Measurements from ENCODE around the gene SORCS3.

Gene SORCS3

DNA sequence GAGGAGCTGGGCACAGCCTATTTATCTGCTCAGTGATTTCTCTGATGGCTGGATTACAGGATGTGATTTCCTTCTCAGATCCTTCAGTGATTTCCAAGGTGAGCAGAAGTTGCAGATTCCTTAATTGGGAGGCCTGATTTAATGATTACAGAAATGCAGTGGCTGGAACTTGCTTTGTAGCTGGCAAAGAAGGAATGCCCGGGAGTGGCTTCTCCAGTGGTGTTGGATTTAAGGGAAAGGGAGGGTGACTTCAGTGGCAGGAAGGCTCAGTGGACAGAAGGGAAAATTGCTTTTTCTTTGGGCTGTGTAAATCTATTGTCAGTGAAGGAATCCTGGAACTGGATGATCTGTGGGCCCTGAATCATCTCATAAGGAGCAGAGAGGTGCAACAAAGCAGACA lies 5.1 kb downstream of the SORCS3 start:
- DNase-seq (ENCODE audit: low read depth in 2 of 2), result no peak

DNA sequence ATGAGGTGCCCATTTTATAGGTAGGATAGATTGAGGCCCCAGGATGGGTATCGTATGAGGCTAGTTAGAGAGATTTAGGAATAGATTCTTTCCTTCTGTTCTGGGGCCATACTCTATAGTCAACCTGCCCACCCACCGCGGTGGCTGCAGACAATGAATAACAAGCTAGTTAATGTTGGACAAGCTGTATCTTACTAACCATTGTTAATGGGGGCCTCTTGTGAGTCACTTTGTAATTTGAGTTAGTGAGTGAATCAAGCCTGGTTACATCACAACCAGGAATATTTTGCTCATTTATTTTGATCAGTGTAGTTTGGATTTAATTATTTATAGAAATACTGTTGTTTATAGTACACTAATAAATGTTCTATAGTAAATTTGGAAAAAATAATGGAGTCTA lies 7.3 kb downstream of the SORCS3 start:
- DNase-seq (ENCODE audit: low read depth in 2 of 2), result no peak

DNA sequence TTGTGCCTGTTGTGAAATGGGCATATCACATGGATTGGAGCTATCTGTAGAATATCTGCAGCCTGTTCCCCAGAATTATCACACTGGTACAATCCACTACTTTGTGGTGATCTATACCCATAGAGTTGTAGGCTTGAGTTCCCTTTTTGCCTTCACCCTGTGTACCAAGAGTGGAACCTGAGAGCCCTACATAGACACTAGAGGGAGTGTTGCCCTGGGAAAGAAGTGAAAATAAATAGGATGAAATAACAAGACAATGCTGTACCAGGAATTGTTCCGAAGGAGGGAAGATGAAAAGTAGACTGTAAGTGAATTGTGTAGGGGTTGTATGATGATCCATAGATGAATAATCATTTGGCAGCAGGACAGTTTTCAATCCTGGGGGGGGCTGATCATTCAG lies 9.0 kb downstream of the SORCS3 start:
- DNase-seq (ENCODE audit: low read depth in 2 of 2), result no peak

DNA sequence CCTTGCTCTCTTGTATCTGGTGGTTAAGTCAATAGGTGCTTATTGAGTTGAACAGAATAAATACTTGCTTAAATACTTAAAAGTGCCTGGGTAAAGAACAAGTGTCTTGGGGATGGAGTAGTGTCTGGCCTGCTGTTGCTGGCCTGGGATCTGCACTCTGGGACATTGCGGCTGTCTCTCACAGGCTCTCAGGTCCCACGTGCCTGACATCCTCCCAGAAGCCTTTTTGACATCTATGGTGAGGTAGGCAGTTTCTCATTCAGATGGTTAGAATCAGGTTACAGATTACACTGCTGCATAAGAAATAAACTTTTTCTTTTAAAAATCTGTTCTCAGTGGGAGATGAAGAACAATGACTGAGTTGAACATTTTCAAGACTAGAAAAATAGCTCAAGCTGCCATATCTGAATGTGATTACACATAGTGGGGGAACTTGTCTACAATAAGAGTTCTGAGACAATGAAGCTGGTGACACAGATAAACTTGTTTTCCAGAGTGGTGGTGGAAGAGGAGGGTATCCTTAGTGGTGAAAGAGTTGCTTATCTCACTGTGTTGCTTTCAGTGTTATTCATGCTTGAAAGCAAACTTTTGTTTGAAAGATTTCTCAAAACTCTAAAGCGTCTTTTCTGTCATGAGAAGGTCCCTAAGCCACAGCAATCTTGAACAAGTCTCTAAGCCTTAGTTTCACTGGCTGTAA lies 9.7 kb downstream of the SORCS3 start:
- no peak for DNase-seq (ENCODE audit: low read depth in 2 of 2)

DNA sequence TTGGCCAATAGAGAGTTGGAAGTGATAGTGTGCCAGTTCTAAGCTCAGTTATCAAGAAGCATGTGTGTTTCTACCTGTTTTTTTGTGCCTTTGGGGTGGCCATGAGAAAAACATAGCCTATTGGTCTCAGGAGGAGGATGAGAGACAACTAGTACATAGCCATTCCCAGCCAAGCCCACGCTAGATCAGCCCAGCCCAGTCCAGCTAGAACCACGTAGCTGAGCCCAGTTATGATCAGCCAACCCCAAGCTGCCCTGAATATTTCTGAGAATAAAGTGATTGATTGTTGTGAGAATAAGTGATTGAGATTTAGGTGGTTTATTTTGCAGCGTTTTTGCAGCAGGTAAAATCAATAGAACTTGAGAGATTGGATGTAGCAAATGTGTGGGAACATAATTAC lies 15.9 kb downstream of the SORCS3 start:
- no peak for DNase-seq (ENCODE audit: low read depth in 2 of 2)

DNA sequence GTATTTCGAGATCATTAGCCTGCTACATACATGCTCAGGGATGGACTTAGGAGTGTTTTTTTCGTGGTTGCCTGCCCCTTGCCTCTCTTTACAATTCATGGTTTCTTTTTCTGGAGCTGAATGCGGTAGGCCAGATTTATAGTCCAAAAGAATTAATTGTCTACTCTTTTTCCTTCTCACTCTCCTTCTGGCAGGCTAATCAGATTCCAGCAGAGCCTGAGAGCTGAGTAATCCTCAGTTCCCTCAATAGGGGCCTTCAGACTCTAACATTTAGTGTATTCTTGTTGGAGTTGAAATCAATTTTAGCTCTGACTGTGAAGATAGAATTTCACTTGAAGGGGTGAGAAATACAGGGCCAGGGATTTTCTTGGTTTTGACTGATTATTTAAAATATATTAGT lies 16.4 kb downstream of the SORCS3 start:
- DNase-seq (ENCODE audit: low read depth in 2 of 2), result no peak

DNA sequence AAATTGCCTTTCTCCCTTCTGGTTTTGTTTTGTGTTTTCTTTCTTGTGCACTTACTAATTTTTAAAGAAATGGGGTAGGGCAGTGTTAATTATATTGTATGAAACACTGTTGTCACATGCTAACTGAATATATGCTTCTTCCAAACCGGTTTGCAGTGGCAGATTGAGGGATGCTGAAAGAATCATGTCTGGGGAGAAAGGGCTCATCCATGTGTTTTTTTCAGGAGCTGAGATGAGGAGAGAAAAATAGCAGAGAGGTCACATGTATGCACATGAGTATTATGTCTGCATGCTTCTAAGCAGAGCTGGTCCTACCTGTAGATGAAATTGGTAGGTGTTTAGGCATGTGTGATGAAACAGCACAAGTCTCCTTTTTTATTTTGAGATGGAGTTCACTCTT lies 17.0 kb downstream of the SORCS3 start:
- no peak for DNase-seq (ENCODE audit: low read depth in 2 of 2)

DNA sequence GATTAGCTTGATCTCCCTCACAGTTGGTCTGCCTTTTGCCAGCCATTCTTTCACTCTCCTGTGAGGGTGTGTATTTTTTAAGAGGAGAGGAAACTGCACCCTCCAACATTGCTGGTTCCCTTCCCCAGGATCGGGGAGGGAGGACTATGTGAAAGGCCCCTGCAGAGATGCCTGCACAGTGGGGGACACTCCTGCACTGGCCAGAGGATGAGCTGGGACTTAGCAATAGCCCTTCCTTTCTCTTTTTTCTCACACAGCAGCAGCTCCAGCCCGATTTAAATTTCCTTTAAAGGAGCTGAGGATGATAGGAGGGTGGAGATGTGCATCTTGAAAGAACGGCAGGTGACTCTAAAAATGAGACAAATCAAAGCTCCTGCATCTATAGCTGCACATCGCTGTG lies 18.7 kb downstream of the SORCS3 start:
- no peak for DNase-seq (ENCODE audit: low read depth in 2 of 2)

DNA sequence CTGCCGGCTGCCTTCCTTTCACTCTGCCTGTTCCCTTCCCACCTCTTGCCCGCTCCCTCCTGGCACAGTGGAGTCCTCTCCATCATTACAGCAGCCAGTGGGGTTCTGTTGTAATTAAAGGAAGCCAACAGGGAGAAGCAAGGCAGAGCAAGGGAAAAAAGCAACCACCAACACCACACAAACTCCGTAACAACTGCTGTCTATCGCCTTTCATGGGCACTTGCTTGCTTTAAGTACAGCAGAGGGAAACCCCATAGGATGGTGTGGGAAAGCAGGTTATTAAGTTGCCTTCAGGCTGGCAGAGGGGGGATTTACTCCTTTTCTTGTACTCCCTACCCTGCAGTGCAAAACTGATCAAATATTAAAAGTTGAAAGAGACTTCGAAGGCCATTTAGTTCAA lies 22.0 kb downstream of the SORCS3 start:
- DNase-seq (ENCODE audit: low read depth in 2 of 2), result no peak

DNA sequence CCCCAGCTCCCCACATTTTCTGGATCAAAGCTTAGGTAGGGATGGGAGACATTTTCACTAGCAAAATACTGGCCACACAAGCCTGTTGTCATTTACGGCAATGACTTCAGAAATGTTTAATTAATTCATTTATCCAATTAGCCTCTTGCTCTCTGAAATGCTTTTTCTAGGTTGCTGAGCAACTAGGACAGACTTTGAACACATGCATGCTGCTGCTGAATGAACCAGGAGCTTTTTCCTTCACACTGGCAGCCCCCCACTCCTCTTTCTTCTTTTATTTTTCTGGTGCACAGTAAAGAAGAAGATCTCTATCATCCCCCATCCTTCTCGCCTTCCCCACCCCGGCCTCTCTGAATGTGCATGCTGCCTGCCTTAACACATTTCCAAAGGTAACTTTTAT lies 22.5 kb downstream of the SORCS3 start:
- no peak for DNase-seq (ENCODE audit: low read depth in 2 of 2)

DNA sequence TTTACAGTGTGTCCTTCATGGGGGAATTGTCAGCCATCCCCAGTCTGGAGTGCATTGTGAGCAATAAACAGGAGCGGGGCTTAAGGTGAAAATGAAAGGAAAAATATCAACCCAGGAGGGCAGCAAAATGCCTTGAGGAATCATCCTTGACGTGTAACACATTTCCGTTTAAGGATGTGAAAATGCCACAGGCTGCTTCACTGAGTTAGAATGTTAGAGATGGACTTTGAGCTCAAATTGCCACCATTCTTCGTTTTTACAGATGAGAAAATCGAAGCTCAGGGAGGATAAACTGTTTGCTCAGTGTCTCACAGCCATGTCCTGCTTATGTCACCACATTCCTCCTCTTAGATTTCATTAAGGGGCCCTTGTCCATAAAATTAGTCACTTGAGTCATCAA lies 23.1 kb downstream of the SORCS3 start:
- DNase-seq (ENCODE audit: low read depth in 2 of 2), result no peak

DNA sequence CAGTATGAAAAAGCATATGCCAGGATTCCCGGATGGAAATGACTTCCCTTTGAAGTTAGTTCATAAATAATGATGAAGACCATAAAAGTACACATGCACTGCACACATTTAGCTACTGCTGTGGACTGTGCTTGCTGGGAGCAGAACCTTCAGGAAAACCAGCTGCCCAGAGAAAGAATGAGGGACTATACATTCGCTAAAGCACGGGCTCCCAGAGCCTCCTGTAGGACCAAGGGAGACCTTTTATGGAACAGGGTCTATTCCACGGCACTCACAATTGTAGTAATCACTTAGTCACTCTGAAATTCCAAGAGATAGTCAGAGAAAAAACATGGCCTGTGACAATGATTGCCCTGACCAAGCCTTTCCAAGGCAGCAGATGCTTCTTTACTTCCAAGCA lies 24.1 kb downstream of the SORCS3 start:
- DNase-seq (ENCODE audit: low read depth in 2 of 2), result no peak

DNA sequence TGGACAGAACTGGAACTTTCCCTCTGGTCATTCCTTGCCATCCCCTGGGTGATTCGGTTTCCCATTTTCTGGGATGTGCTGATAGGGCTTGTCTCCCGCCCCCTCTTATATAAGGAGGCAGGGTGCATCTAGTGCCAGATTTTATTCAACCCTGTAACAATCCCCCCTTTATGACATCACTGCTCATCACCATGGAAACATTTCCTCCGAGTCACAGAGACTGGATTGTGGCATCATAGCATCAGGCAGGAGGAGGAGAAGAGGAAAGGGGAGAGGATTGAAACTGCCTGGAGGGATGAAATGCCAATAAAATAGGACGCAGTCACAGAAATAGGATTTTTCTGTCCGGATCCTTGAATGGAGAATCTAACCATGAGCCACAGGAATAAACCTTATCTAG lies 25.0 kb downstream of the SORCS3 start:
- no peak for DNase-seq (ENCODE audit: low read depth in 2 of 2)

DNA sequence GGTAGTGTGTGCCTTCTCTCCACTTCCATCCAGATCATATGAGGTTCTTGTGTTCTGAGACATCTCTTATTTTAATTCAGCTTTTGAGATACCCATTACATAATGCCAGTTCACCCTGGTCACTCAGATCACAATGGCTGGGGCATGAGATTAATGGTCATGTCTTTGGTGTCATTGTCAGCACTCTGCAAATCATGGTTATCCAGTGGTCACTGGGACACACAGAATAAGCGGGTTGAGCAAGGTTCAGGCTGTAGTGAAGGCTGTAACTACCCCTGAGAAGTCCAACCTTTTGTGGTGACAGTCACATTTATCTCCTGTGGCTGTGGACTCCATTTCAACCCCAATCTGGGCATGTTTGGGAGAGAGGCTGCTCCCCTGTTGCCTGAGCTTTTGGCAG lies 35.8 kb downstream of the SORCS3 start:
- no peak for DNase-seq (ENCODE audit: low read depth in 2 of 2)

DNA sequence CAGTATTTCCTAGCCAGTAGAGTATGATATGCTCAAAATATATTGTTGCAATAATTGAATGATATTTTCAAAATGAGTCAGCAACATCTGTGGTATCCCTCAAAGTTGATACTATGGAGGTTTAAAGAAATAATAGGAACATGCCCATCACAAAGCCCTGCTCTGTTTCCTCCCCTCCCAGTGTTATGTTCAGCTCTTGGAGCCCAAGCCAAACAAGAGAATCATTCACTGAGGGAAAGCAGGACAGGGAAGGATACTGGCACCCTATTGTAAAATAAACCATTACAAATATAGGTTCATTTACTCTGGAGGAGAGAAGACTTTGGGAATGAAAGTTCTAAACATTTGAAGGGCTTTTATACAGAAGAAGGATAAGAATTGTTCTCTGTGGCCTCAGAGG lies 37.6 kb downstream of the SORCS3 start:
- no peak for DNase-seq (ENCODE audit: low read depth in 2 of 2)

DNA sequence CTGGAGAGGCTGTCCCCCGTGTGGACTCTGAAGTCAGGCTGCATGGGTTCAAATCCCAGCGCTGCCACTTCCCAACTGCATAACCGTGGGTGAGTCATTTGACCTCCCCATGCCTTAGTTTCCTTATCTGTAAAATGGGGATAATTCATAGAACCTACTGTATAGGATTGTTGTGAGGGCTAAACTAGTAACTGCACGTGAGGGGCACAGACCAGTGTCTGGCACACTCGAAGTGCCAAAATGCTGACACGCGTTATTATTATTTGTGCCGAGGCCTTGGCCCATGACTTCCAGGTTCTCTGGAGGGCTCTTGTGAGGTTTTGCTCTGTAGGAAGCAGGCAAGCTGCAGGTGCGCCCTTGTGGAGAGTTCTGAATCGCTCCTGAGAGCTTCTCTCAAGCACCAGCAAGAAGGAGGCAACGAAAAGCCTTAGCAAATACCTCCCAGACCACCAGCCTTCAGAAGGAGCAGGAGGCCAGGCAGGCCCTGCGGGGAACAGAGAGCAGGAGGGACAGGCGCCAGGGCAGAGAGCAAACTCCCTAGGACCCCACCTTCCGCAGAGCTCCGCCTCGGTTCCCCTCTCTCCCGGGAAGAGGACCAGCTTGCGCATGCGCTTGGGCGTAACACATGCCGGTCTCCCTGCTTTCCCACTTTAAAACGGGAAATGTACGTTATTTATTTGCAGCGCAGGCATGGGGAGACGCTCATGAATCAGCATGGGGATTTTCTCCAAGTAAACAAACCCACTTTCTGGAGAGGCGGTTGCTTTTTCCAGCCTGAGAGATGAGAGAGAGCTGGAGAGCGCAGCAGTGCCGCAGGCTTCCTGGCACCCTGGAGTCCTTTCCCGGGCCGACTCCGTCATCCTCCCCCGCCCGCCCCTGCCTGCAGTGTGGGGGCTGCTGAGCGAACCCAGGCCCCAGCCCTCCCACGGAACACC lies 39.6 kb downstream of the SORCS3 start:
- no peak for DNase-seq (ENCODE audit: low read depth in 2 of 2)

DNA sequence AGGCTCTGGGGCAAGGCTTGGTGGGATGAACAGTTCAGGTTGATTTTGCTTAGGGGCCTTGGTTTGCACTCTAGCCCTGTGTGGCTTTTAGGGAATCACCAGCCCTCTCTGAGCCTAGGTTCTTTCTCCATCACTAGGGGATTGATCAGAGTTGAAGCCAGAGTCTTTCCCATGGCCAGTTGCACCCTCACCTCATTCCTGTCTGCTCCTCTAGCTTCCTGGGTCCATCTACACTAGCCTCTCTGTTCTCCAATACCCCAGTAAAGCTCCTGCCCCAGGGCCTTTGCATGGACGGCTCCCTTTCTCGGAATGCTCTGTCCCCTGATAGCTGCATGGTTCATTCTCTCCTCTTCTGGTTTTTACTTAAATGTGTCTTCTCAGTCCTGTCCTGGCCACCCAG lies 40.4 kb downstream of the SORCS3 start:
- no peak for DNase-seq (ENCODE audit: low read depth in 2 of 2)

DNA sequence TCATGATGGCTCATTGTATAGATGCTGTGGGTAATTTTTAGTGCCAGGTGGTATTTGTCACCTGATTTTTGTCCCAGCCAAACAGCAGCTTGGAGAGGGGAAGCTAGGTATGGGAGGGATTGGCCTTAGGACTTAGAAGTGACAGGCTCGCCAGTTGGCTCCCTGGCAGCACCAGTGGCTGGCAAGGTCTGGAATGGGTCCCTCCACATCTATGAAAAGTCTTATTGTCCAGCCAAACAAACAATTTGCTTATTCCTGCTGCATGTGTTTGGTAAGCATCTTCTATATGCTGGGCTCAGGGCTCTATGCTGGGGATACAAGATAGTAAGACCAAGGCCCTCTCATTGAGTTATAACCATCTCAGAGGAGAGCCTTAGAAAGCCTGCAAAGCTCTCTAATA lies 42.5 kb downstream of the SORCS3 start:
- DNase-seq (ENCODE audit: low read depth in 2 of 2), result no peak

DNA sequence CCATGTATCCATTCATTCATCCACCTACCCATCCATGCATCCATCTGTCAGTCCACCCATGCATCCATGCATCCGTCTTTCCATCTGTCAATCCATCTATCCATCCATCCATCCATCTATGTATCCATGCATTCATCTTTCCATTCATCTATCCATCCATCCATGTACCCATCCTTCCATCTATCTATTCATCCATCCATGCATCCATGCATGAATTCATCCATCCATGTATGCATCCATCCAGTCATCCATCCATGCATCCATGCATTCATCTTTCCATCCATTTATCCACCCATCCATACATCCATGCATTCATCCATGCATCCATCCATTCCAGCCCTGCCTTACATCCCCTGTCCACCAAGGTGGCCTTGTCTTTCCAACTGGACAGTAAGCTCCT lies 45.7 kb downstream of the SORCS3 start:
- no peak for DNase-seq (ENCODE audit: low read depth in 2 of 2)

DNA sequence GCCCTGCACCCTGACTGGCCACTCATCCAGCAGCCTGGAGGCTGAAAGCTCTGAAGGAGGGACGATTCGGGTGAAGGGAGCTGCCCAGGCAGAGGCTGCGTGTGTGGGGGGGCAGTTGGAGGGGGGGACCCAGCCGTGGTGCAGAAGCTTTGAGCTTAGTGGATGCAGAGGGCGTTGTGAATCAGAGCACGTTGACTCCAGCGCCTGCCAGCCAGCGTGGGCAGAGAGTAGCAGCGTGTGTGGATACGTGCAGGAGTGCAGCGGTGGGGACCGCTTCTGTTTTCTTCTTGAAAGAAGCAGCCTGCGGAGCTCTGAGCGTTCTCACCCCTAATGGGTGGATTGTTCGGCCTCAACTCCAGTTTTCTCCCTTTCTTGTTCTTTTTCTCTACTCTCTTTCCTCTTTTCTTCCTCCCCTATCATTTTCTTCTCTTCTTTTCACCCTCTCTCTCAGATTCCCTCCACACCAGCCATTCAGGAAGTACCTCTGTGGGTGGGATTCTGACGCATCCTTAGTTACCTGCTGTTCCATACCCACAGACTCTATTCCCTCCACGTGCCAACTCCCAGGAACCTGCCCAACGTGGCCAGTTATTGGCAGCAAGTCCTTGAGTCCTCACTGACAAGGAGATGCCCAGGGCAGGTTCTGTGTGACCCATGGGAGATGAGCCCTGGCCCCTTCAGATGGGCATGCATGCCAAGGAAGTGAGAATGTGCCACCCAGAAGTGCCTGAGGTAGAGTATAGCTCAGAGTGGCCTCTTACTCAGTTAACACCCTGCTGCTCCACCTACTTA lies 47.4 kb downstream of the SORCS3 start:
- DNase-seq (ENCODE audit: low read depth in 2 of 2), result no peak

DNA sequence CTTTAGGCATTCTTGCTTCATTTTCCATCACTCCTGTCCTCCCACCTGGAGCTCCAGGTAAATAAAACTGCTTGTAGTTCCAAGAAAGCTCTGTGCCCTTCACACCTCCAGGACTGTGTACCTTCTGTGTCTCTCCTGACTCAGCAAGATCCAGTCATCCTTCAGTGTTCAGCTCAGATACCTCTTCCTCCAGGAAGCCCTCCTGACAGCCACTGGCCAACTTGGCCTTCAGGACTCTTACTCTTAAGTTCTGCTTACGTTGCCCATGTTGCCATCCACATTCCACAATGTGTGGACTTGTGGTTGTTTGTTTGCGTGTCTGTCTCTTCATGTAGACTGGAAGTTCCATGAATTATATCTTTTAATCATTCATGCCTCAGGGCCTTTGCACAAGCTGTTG lies 48.0 kb downstream of the SORCS3 start:
- no peak for DNase-seq (ENCODE audit: low read depth in 2 of 2)

DNA sequence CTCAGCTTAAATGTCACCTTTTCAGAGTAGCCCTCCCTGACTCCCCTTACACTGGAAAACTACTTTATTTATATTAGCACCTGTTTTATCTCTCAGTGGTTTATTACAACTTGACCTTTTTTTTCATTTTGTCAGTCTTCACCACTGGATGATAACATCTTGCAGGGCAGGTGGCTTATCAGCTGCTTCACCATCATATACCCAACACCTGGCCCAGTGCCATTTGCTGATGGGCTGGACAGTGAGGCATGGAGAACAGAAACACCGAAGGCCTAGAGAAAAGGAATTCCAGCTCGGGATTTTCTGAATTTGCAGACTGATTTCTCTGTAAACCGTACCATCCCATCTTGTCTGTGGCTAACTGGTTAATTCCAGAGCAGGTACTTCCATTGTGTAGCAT lies 48.5 kb downstream of the SORCS3 start:
- DNase-seq (ENCODE audit: low read depth in 2 of 2), result no peak

DNA sequence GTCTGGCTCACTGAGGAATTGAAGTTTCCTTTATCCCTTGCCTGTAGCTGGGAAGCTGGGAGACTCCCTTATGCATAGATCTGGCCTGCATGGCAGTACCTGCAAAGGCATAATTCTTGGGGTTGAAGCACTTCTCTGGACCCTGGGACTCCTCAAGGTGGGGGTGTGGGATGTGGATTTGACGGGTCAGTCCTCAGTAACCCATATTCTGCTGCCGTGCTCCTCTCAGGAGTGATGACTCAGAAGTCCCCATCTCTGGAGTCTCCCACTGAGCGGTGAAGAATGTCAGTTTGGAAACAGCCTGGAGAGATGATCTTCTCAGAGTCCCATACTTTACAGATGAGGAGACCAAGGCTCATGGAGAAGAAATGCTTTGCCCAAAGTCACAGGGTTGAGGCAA lies 49.0 kb downstream of the SORCS3 start:
- no peak for DNase-seq (ENCODE audit: low read depth in 2 of 2)
